A549 (cell line): ENCODE data around the gene ZNF548. TPM values are rescaled to one million over a fixed set of nuclear protein-coding genes. Genes with fewer than 3 reads are reported as not detected.

ENCODE experiments used
- ATAC-seq, 2 experiments: fragments of 200-7000 bp in 1 of 2; fragments of >200 bp in 1 of 2; cut with Nextera tagmentation in 1 of 2; cut with Tn5 transposase in 1 of 2; 3 replicates each; pipeline versions ENCODE4 v1.8.0 to v1.9.1; 2018 to 2020; ENCODE audit warnings: mild to moderate bottlenecking in 1 of 2, moderate library complexity in 1 of 2
- CTCF ChIA-PET: fragments of 300-600 bp; sonication (Branson Sonifier 250); formaldehyde crosslinking; extraction: SDS; loops from one replicate; lab custom pipeline; 2021; ENCODE audit warnings: antibody characterized with exemption, inconsistent platforms; lab: Yijun Ruan, JAX
- POLR2A ChIA-PET: fragments of 350-600 bp; formaldehyde crosslinking; extraction: SDS; loops from one replicate; lab custom pipeline; 2021; ENCODE audit warnings: antibody characterized with exemption, inconsistent platforms; lab: Yijun Ruan, JAX
- DNase-seq, 2 experiments: peaks; one replicate each; pipeline versions ENCODE4 v3.0.0 to v3.0.0-alpha.2; 2011 to 2016; ENCODE audit warnings: low read depth in 1 of 2, low spot score in 1 of 2
- FAIRE-seq: peaks from 2 replicates; lab custom pipeline; 2011; peaks lifted over from hg19 to GRCh38; lab: Jason Lieb, UNC
- H3K27ac ChIP-seq, 2 experiments: fragments of >200 bp; sonication (Bioruptor Twin); formaldehyde crosslinking; 3 replicates each; pipeline ENCODE4 v1.5.1; 2016 to 2017
- H3K4me1 ChIP-seq: fragments of >200 bp; sonication (Bioruptor Twin); formaldehyde crosslinking; 3 replicates; pipeline ENCODE4 v1.6.1; 2016
- H3K4me2 ChIP-seq: fragments of >200 bp; sonication (Bioruptor Twin); formaldehyde crosslinking; 3 replicates; pipeline ENCODE4 v1.6.1; 2016
- H3K4me3 ChIP-seq: fragments of >200 bp; sonication (Bioruptor Twin); formaldehyde crosslinking; 3 replicates; pipeline ENCODE4 v1.5.1; 2016
- H3K9me3 ChIP-seq: fragments of >200 bp; sonication (Bioruptor Twin); formaldehyde crosslinking; 3 replicates; pipeline ENCODE4 v1.6.1; 2016
- BHLHE40 ChIP-seq: IDR thresholded peaks from 2 replicates; pipeline ENCODE4 v1.6.1; 2012; ENCODE audit warnings: low read depth, low read length, inconsistent platforms
- CBX2 ChIP-seq: fragments of 200-600 bp; sonication (generic); IDR thresholded peaks from 2 replicates; pipeline ENCODE4 v1.6.1; 2016; ENCODE audit warnings: low read depth, mild to moderate bottlenecking, borderline replicate concordance
- CHD4 ChIP-seq: fragments of 200-600 bp; sonication (generic); IDR thresholded peaks from 2 replicates; pipeline ENCODE4 v1.6.1; 2016; ENCODE audit warnings: antibody characterized with exemption, mild to moderate bottlenecking, borderline replicate concordance
- EHF ChIP-seq: fragments of 250-450 bp; sonication (Bioruptor Pico); IDR thresholded peaks from 2 replicates; pipeline ENCODE4 v1.5.0; 2020; ENCODE audit warnings: mild to moderate bottlenecking
- EP300 ChIP-seq, 2 experiments: fragments of >200 bp; sonication (Bioruptor Twin); formaldehyde crosslinking; IDR thresholded peaks; 2 replicates in 1 of 2; 3 replicates in 1 of 2; pipeline ENCODE4 v1.6.1; 2016 to 2017
- GATA3 ChIP-seq: IDR thresholded peaks from 2 replicates; pipeline ENCODE4 v1.6.1; 2012; ENCODE audit warnings: borderline replicate concordance
- HOXA7 ChIP-seq: fragments of 250-450 bp; sonication (Bioruptor Pico); IDR thresholded peaks from 2 replicates; pipeline ENCODE4 v1.5.0; 2020; ENCODE audit warnings: mild to moderate bottlenecking, moderate library complexity
- HOXB5 ChIP-seq: fragments of 250-450 bp; sonication (Bioruptor Pico); IDR thresholded peaks from 2 replicates; pipeline ENCODE4 v1.5.0; 2020; ENCODE audit warnings: mild to moderate bottlenecking, moderate library complexity
- JUN ChIP-seq, 2 experiments: fragments of >200 bp; sonication (Bioruptor Twin); formaldehyde crosslinking; IDR thresholded peaks; 2 replicates in 1 of 2; 3 replicates in 1 of 2; pipeline ENCODE4 v1.6.1; 2016 to 2017
- KDM5A ChIP-seq: fragments of 200-600 bp; sonication (generic); IDR thresholded peaks from 2 replicates; pipeline ENCODE4 v1.6.1; 2016; ENCODE audit warnings: antibody characterized with exemption, mild to moderate bottlenecking
- MAZ ChIP-seq: fragments of 150-350 bp; IDR thresholded peaks from 2 replicates; pipeline ENCODE4 v1.6.1; 2014; ENCODE audit warnings: antibody characterized with exemption, low read depth, low read length, borderline replicate concordance
- MYC ChIP-seq: IDR thresholded peaks from 2 replicates; pipeline ENCODE4 v1.6.1; 2012; ENCODE audit warnings: mild to moderate bottlenecking, inconsistent platforms, low read length, improper control_type of control experiment, borderline replicate concordance
- PHF8 ChIP-seq: fragments of 200-600 bp; sonication (generic); IDR thresholded peaks from 2 replicates; pipeline ENCODE4 v1.6.1; 2016; ENCODE audit warnings: low read depth, mild to moderate bottlenecking, antibody characterized with exemption, moderate library complexity, borderline replicate concordance
- POLR2A ChIP-seq: IDR thresholded peaks from 2 replicates; pipeline ENCODE4 v1.6.1; 2012; ENCODE audit warnings: mild to moderate bottlenecking, low read length
- RAD21 ChIP-seq, 2 experiments: fragments of >200 bp in 1 of 2; sonication (Bioruptor Twin) in 1 of 2; formaldehyde crosslinking in 1 of 2; IDR thresholded peaks in 1 of 2; conservative IDR thresholded peaks in 1 of 2; 2 replicates in 1 of 2; 3 replicates in 1 of 2; pipeline ENCODE4 v1.6.1; 2012 to 2018; ENCODE audit warnings: inconsistent platforms in 1 of 2
- TFCP2L1 ChIP-seq: fragments of 250-450 bp; sonication (Bioruptor Pico); IDR thresholded peaks from 2 replicates; pipeline ENCODE4 v1.5.0; 2021; ENCODE audit warnings: mild to moderate bottlenecking
- WGBS: methylation state at CpG from one replicate; pipeline ENCODE4 v1.1.6; 2017; ENCODE audit errors: missing lambda C conversion rate; 5-methylcytosine and 5-hydroxymethylcytosine counted together
- polyA plus RNA-seq, 4 experiments: library from polyadenylated mRNA; depleted of rRNA in 3 of 4; stranded (reverse); fragments of >200 nt; fragmentation: RNase III in 1 of 4; extraction: RNeasy Plus Mini Kit Qiagen cat#74134 plus additional on column Dnase treatment in 1 of 4; gene quantifications; 2 replicates in 3 of 4; 3 replicates in 1 of 4; pipeline ENCODE4 v1.2.3, GENCODE V29; 2011 to 2017
- TF ChIP-seq, protein P1 (sequence below): IDR thresholded peaks from 2 replicates; pipeline ENCODE4 v1.6.1; 2012
- TF ChIP-seq, protein P2 (sequence below): IDR thresholded peaks from 2 replicates; pipeline ENCODE4 v1.6.1; 2012; ENCODE audit warnings: low read depth, borderline replicate concordance
- TF ChIP-seq, protein P3 (sequence below): fragments of >200 bp; sonication (Bioruptor Twin); formaldehyde crosslinking; IDR thresholded peaks from 2 replicates; pipeline ENCODE4 v1.6.1; 2016

Gene ZNF548
- polyA plus RNA-seq, 2 of the 4 experiments (the other 2 are of a cell fraction): 6.4 to 11.3 TPM

DNA sequence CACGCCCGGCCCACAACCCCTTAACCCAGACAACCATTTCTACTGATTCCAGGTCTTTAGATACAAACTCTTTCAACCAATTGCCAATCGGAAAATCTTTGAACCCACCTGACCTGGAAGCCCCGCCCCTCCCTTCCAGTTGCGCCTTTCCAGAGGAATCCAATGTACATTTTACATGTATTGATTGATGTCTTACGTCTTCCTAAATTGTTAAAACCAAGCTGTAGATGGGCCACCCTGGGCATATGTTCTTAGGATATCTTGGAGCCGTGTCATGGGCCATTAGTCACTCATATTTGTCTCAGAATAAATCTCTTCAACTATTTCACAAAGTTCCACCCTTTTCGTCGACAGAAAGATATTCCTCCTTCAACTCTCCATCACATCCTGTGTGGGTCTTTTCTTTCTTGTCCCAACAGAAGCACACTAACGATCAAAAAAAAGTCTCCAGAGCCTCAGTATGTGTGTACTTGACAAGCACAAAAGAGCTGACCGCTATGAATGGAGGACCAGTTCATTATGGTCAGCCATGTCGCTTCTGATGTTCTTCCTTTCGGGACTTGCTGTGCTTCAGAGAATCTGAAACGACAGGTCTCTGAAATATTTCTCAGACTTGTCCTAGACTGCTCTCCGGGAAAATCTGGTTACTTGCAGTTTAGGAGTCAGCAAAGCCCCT lies 44.9 kb downstream of the ZNF548 start:
- Histone ChIP-seq H3K4me2 (peak overlapping the region; percentile 77), H3K9me3 (peaks cover 79% of the 10 kb centered on the region), H3K4me3 (peak overlapping the region; percentile 85), H3K4me1 (no peaks in the 10 kb centered on the region), H3K27ac (peak overlapping the region; percentile 52 to 61)
- FAIRE-seq: no peak
- no peak for DNase-seq
- CTCF ChIA-PET: interaction anchor here (0.7 to 0.9 kb wide), 2 partner anchors 17 to 20 kb away, joined by 3 read pairs; no protein-coding TSS in a partner anchor
- POLR2A ChIA-PET: interaction anchor here (0.6 kb wide), 1 partner anchor 568 kb away, joined by 3 read pairs; the partner anchor contains the start of gene ZNF606
- WGBS: 46% methylated on average over 15 of the region's 15 CpGs
- TF ChIP-seq BHLHE40: no peak
- no peak for TF ChIP-seq GATA3
- no peak for TF ChIP-seq HOXA7 (CRISPR knock-in tag)
- TF ChIP-seq CBX2: no peak
- 0 out of 2 replicates have a peak, but pooled peaks have one; percentile 29 for TF ChIP-seq CHD4
- no peak for TF ChIP-seq TFCP2L1 (CRISPR knock-in tag)
- TF ChIP-seq MAZ: no peak
- no peak for TF ChIP-seq RAD21 (conservative IDR thresholded peaks at IDR 0.05 in 1 of 2, IDR thresholded peaks at IDR 0.05 in 1 of 2)
- no peak; the same call in 1 of the 2 replicates for TF ChIP-seq MYC
- ATAC-seq: peak; percentile 13 to 25; a peak in 3 of 6 replicates

DNA sequence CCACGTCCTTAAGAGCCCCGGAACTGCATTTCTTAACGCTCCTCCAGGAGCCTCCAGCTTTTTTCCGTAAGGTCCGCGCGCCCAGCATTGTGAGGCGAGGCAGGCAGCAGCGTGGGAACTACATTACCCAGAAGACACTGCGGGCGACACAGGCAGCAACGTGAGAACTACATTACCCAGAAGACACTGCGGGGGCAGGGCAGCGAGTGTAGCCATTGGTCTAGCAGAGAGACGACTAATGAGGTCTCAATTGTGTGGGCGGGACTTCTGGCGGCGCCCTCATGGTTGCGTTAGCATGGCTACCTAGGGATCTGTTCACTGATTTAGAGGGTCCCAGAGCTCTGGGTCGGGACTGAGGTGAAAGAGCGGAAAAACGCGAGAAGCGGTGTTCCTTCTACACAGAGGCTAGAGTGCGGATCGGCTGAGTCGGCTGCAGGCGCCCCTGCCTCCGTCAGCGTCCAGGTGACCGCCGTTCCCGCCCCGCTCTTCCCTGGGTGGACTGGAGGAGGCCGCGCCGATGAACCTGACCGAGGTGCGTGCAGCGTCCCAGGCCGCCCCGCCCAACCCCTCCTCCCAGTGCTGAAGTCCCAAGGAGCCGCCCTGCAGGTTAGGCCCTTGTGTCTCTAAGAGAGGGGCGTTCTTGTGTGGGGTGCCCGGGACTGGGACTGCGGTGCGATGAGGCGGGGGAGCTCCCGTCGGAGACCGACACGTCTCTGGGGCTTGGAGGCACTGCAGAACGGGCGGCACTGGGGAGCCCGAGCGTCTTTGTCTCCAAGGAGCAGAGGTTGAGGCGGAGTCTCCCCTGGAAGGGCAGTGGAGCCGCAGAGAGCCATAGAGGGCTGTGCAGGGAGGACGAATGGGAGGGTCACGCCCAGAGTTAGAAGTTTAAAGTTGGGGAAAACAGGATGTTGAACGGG lies 45.7 kb downstream of the ZNF548 start, which contains the start of gene ZNF749:
TSS of gene ZNF749 (plus strand) at position 264 of the 917 bp plus-strand sequence. CDS start at position 518, 254 bp downstream.
- 1% methylated on average over 60 of the region's 61 CpGs for WGBS
- ChIA-PET CTCF (no interaction called here), POLR2A (interaction anchor here (0.6 kb wide), 1 partner anchor 567 kb away, joined by 3 read pairs; the partner anchor contains the start of gene ZNF606)
- Histone ChIP-seq H3K4me1 (no peaks in the 10 kb centered on the region), H3K27ac (peak within 1 kb of the TSS; percentile 79 to 87), H3K4me3 (peak within 1 kb of the TSS; percentile 85), H3K9me3 (peaks cover 79% of the 10 kb centered on the region)
- DNase-seq (peak; percentile 98 to 99), FAIRE-seq (peak; percentile 98), ATAC-seq (peak; percentile 99)
- TF ChIP-seq EP300 (IDR thresholded peaks at IDR 0.05) (no peak), MYC (peak; percentile 84), PHF8 (peak; percentile 49; the same call in 1 of the 2 replicates), GATA3 (0 out of 2 replicates have a peak, but pooled peaks have one; percentile 9), EHF (CRISPR knock-in tag) (no peak), HOXB5 (CRISPR knock-in tag) (peak; percentile 86), POLR2A (peak; percentile 62), MAZ (no peak), JUN (IDR thresholded peaks at IDR 0.05) (peak in 1 of 2 experiments; percentile 79; a peak in 3 of 5 replicates), TFCP2L1 (CRISPR knock-in tag) (no peak), KDM5A (peak; percentile 53; the same call in 1 of the 2 replicates)
- TF ChIP-seq, protein P1, sequence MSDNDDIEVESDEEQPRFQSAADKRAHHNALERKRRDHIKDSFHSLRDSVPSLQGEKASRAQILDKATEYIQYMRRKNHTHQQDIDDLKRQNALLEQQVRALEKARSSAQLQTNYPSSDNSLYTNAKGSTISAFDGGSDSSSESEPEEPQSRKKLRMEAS: peak; percentile 87
- TF ChIP-seq, protein P2, sequence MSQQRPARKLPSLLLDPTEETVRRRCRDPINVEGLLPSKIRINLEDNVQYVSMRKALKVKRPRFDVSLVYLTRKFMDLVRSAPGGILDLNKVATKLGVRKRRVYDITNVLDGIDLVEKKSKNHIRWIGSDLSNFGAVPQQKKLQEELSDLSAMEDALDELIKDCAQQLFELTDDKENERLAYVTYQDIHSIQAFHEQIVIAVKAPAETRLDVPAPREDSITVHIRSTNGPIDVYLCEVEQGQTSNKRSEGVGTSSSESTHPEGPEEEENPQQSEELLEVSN: peak; percentile 75
- TF ChIP-seq, protein P3, sequence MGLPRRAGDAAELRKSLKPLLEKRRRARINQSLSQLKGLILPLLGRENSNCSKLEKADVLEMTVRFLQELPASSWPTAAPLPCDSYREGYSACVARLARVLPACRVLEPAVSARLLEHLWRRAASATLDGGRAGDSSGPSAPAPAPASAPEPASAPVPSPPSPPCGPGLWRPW: no peak
- TF ChIP-seq, all 56 proteins: peak for 9
- H3K4me2 ChIP-seq: peak within 1 kb of the TSS; percentile 80
